ENCODE results near the gene WLS.

DNA sequence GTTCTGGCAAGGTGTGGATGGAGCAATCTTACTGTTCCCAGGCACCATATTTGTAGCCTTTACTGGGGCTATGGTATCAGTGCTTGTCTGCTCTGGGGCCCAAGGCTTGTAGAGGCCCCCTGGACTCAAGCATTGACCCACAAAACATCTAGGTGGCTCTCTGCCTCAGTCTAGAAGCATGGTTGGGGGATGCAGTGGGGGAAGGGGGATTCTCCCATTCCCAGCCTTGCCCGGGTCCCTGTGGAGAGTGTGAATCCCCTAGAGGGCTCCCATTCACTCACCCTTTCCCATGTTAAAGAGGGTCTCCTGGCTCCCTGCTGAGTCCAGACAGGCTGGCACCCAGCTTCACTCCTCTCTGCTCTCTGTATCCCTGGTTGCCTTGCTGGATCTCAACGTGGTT, 153.7 kb downstream of the WLS start:
- TF ChIP-seq CTCF (conservative IDR thresholded peaks at IDR 0.05) = no peak
- no peak for TF ChIP-seq ZFX (IDR thresholded peaks at IDR 0.05)
